ENCODE measurements around the gene PLPP1.

Gene PLPP1

DNA sequence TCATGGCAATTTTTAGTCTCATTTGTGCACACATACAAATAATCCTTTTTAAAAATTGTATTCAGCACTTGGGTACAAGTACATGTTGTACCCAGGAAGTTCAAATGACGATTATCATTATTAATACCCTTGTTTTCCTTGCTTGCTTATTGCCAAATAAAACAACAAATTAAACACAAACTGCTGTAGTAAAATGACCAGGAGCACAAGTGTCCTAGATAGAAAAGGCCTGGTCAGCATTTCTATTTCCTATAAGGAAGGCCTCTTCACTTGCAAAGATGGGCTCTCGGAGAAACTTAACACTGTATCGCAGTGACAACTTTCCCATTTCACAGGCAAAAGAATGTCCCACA lies 34.7 kb upstream of the PLPP1 start:
- no peak for TF ChIP-seq CTCF (IDR thresholded peaks at IDR 0.05; ENCODE audit: low read depth, low read length, missing control alignments)
- no peak for DNase-seq (ENCODE audit: low read depth)
- no peak overlapping the region for H3K4me3 ChIP-seq (ENCODE audit: low read depth, low read length)

- DNase-seq (ENCODE audit: low read depth), result no peak
- no peak overlapping the region for H3K4me3 ChIP-seq (ENCODE audit: low read depth, low read length)
- no peak for TF ChIP-seq CTCF (IDR thresholded peaks at IDR 0.05; ENCODE audit: low read depth, low read length, missing control alignments)
Measured at GRCh38 chr5:55568654-55569512, 34.1 kb upstream of the PLPP1 start.

DNA sequence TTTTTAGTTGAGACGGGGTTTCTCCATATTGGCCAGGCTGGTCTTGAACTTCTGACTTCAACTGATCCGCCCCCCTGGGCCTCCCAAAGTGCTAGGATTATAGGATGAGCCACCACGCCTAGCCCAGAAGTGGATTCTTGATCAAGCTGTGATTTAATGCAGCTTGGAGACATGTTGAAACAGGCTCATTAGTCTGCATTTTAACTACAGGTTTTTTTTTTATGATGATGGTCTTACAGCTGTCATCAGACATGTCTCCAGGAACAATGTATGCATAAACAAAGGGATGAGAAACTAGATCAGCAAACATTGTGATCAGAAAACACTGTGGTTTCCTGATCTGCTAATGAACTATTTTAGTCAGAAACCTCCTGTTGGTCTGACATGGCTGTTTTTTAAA lies 30.0 kb upstream of the PLPP1 start:
- DNase-seq (ENCODE audit: low read depth), result no peak
- no peak overlapping the region for H3K4me3 ChIP-seq (ENCODE audit: low read depth, low read length)
- no peak for TF ChIP-seq CTCF (IDR thresholded peaks at IDR 0.05; ENCODE audit: low read depth, low read length, missing control alignments)

DNA sequence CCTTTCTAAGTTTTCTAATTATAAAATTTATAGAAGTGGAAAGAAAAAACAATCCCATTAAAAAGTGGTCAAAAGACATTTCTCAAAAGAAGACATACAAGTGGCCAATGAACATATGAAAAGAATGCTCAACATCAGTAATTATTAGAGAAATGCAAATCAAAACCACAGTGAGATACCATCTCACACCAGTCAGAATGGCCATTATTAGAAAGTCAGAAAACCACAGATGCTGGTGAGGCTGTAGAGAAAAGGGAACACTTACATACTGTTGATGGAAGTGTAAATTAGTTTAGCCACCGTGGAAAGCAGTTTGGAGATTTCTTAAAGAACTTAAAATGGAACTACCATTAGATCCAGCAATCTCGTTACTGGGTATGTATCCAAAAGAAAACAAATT lies 23.7 kb upstream of the PLPP1 start:
- DNase-seq (ENCODE audit: low read depth), result no peak
- TF ChIP-seq CTCF (IDR thresholded peaks at IDR 0.05; ENCODE audit: low read depth, low read length, missing control alignments), result no peak
- H3K4me3 ChIP-seq (ENCODE audit: low read depth, low read length), result no peak overlapping the region

DNA sequence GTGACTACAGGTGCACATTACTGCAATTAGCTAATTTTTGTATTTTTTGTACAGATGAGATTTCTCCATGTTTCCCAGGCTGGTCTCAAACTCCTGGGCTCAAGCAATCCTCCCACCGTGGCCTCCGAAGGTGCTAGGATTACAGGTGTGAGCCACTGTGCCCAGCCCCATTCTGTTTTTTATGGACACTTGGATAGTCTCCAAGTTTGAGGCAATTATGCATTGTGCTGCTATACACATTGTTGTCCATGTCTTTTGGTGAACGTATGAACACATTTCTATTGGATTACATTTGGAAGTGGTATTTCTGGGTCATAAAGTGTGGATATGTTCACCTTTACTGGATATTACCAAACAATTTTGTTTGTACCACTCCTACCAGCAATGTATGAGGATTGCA lies 22.4 kb upstream of the PLPP1 start:
- DNase-seq (ENCODE audit: low read depth), result no peak
- no peak overlapping the region for H3K4me3 ChIP-seq (ENCODE audit: low read depth, low read length)
- TF ChIP-seq CTCF (IDR thresholded peaks at IDR 0.05; ENCODE audit: low read depth, low read length, missing control alignments), result no peak

- TF ChIP-seq CTCF (IDR thresholded peaks at IDR 0.05; ENCODE audit: low read depth, low read length, missing control alignments), result no peak
- DNase-seq (ENCODE audit: low read depth), result no peak
- no peak overlapping the region for H3K4me3 ChIP-seq (ENCODE audit: low read depth, low read length)
Measured at GRCh38 chr5:55554585-55555202, 19.9 kb upstream of the PLPP1 start.

DNA sequence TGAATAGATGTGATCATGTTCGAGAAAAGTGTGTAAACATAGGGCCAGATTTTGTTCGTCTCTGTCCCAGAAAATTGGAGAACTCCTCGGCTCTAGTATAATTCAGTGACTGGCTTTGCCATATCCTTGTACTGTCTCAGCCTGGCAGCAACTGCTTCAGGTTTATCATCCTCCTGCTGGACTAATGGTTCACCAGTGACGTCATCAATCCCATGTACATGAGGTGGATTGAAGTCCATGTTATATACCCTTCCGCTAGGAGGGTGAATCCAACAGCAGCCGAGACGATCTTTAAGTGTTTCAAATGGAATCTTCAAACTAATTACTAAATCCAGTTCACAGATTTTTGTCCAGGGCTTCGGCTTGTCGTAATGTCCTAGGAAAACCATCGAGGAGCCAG lies 17.1 kb upstream of the PLPP1 start:
- H3K4me3 ChIP-seq (ENCODE audit: low read depth, low read length), result no peak overlapping the region
- DNase-seq (ENCODE audit: low read depth), result no peak
- no peak for TF ChIP-seq CTCF (IDR thresholded peaks at IDR 0.05; ENCODE audit: low read depth, low read length, missing control alignments)
